Prostate gland (tissue), 2 donors: ENCODE data around the gene ERICH6B. TPM values are rescaled to one million over a fixed set of nuclear protein-coding genes. Genes with fewer than 3 reads are reported as not detected.

Experiments used
- DNase-seq: peaks from one replicate; pipeline ENCODE4 v3.0.0-alpha.2; 2019; ENCODE audit warnings: low spot score
- H3K27ac ChIP-seq, 2 donors: fragments of 200-600 bp; sonication (generic); 2 replicates each; pipeline ENCODE4 v1.5.1; 2017 to 2019
- H3K27me3 ChIP-seq: fragments of 200-600 bp; sonication (generic); replicated peaks from 2 replicates; pipeline ENCODE4 v1.5.1; 2019; ENCODE audit not compliant: insufficient read depth
- H3K36me3 ChIP-seq, 2 donors: fragments of 200-600 bp; sonication (generic); 1 replicate in 1 of 2; 2 replicates in 1 of 2; pipeline versions ENCODE4 v1.5.1 to v1.8.1; 2017 to 2019
- H3K4me1 ChIP-seq: fragments of 200-600 bp; sonication (generic); replicated peaks from 2 replicates; pipeline ENCODE4 v1.5.1; 2019
- H3K4me3 ChIP-seq, 2 donors: fragments of 200-600 bp; sonication (generic); 2 replicates each; pipeline ENCODE4 v1.5.1; 2017 to 2019
- H3K9me3 ChIP-seq: fragments of 200-600 bp; sonication (generic); 2 replicates; pipeline ENCODE4 v1.5.1; 2017
- CTCF ChIP-seq, 4 experiments: fragments of 200-600 bp in 2 of 4; fragments of 450-650 bp in 2 of 4; sonication (generic) in 2 of 4; IDR thresholded peaks; 1 replicate in 3 of 4; 2 replicates in 1 of 4; pipeline ENCODE4 v1.5.1; 2016 to 2019; ENCODE audit warnings: antibody characterized with exemption in 4 of 4, mild to moderate bottlenecking in 2 of 4, moderate library complexity in 2 of 4
- POLR2A ChIP-seq: fragments of 450-650 bp; IDR thresholded peaks from one replicate; pipeline ENCODE4 v1.6.1; 2016; ENCODE audit warnings: antibody characterized with exemption, mild to moderate bottlenecking
- POLR2AphosphoS5 ChIP-seq: sonication (generic); formaldehyde crosslinking; IDR thresholded peaks from one replicate; pipeline ENCODE4 v1.6.1; 2017; ENCODE audit warnings: antibody characterized with exemption
- WGBS: methylation state at CpG from one replicate; pipeline ENCODE4 v1.1.5; 2018; 5-methylcytosine and 5-hydroxymethylcytosine counted together
- intact Hi-C: fragments of 100-400 bp; cut with DNase I; formaldehyde crosslinking; loops from one replicate; pipeline ENCODE4 v1.14.2; 2022
- small RNA-seq, 2 donors: library from RNA; depleted of rRNA; stranded (forward); fragments of <200 nt; gene quantifications; one replicate each; pipeline ENCODE3, GENCODE V24; 2016
- total RNA-seq, 2 donors: library from RNA; depleted of rRNA; stranded (reverse); fragments of >200 nt; gene quantifications; one replicate each; pipeline ENCODE4 v1.1.0, GENCODE V29; 2016

Gene ERICH6B
- total RNA-seq, 2 donors from 2014 or later, result not detected

DNA sequence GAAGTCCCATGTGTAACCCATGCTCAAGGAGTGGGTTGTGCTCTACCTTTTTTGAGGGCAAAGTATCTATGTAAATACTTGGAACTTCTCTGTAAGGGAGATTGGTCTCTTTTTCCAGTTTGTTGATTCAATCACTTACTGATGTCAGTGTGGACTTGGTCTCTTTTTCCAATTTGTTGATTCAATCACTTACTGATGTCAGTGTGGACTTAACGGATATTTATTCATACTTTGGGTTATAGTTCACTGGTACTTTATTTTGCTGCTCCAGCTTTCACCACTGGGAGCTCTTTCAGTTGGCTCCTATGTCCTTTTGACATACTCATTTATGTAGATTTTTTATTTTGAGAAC, 114.4 kb downstream of the ERICH6B start:
- H3K9me3 ChIP-seq, result no peaks in the 10 kb centered on the region
- no peak overlapping the region for H3K4me3 ChIP-seq
- 93% methylated on average over 1 of the region's 1 CpG for WGBS
- peaks cover 4% of the 10 kb centered on the region for H3K4me1 ChIP-seq
- no peak overlapping the region for H3K27ac ChIP-seq
- H3K36me3 ChIP-seq, result peaks cover 0 to 19% of the 10 kb centered on the region in 2 donors
- intact Hi-C loops, result no loop called here
- H3K27me3 ChIP-seq, result no peaks in the 10 kb centered on the region
- no peak for TF ChIP-seq POLR2AphosphoS5
- DNase-seq, result no peak

DNA sequence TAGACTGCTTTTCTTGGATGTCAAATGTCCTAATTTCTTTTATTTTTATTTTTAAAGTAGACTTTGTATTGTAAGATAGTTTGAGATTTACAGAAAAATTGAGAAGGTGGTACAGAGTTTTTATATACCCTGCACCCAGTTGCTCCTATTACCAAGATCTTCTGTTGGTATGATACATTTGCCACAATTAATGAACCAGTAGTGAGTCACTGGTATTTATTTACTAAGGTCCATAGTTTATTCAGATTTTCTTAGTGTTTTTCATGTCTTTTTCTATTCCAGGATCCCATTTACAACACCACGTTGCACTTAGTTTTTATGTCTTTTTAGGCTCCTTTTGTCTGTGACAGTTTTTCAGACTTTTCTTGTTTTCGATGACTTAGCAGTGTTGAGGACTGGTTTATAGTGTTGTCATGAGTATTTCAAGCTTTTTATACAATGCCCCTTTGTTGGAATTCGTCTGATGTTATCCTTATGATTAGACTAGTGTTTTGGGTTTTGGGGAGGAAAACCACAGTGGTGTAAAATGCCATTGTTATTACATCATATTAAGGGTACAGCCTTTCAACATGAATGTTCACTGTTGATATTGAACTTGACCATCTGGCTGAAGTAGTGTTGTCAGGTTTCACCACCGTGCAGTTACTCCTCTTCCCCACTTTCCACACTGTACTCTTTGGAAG, 114.9 kb downstream of the ERICH6B start:
- intact Hi-C loops, result no loop called here
- no peak for TF ChIP-seq POLR2A
- TF ChIP-seq POLR2AphosphoS5, result no peak
- TF ChIP-seq CTCF (IDR thresholded peaks at IDR 0.05), result no peak
- no peak overlapping the region for H3K4me3 ChIP-seq
- peaks cover under 1 to 17% of the 10 kb centered on the region in 2 donors for H3K36me3 ChIP-seq
- no peaks in the 10 kb centered on the region for H3K27me3 ChIP-seq
- no peak overlapping the region for H3K27ac ChIP-seq
- H3K9me3 ChIP-seq, result no peaks in the 10 kb centered on the region
- 32% methylated on average over 4 of the region's 4 CpGs for WGBS
- H3K4me1 ChIP-seq, result peaks cover 4% of the 10 kb centered on the region
- DNase-seq, result no peak

- DNase-seq, result no peak
- Histone ChIP-seq H3K27ac (no peak overlapping the region), H3K4me1 (peaks cover 4% of the 10 kb centered on the region), H3K27me3 (no peaks in the 10 kb centered on the region), H3K9me3 (no peaks in the 10 kb centered on the region), H3K4me3 (no peak overlapping the region), H3K36me3 (peaks cover 3 to 4% of the 10 kb centered on the region in 2 donors)
- intact Hi-C loops, result no loop called here
- no peak for TF ChIP-seq POLR2AphosphoS5
- TF ChIP-seq POLR2A, result no peak
- TF ChIP-seq CTCF (IDR thresholded peaks at IDR 0.05), result no peak
- 79% methylated on average over 7 of the region's 7 CpGs for WGBS
These were observed 118.6 kb downstream of the ERICH6B start for GRCh38 chr13:45496942-45497341.

DNA sequence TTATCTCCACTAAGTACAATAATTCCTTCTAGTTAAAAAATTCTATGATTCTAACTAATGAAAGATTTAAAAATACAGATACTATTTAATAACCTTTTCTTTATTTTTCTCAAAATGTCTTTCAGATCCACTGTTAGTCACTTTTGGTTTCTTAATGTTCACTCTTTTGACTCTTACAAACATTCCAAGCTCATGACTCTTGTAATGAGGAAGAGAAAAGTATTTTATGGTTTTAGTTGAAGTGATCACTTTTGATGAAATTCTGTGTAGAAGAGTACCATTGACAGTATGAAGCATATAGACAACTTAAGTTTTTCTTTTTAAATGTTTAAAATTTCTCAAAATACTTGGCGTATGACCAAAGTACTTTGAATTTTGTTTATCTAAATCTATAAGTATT, 123.0 kb downstream of the ERICH6B start:
- TF ChIP-seq CTCF (IDR thresholded peaks at IDR 0.05) (no peak), POLR2A (no peak), POLR2AphosphoS5 (no peak)
- peaks cover 3 to 4% of the 10 kb centered on the region in 2 donors for H3K36me3 ChIP-seq
- H3K27ac ChIP-seq, result no peak overlapping the region
- 93% methylated on average over 1 of the region's 1 CpG for WGBS
- no peaks in the 10 kb centered on the region for H3K27me3 ChIP-seq
- no peak overlapping the region for H3K4me3 ChIP-seq
- no peaks in the 10 kb centered on the region for H3K9me3 ChIP-seq
- DNase-seq, result no peak
- H3K4me1 ChIP-seq, result no peaks in the 10 kb centered on the region
- intact Hi-C loops, result no loop called here

Small RNA genes lying within 50 kb of the gene (small RNA-seq; reads per million reads assigned to genes)
- gene RNA5SP27, result 0 reads per million in 2 donors
- 0 reads per million in 2 donors for gene TIMM9P3

Other genes with a start within 250 kb of the ERICH6B start
- 10 to 100 TPM; 12.6 to 14.2 TPM for gene SLC25A30, start 197.4 kb downstream of the ERICH6B start, total RNA-seq
- gene COG3, start 150.8 kb downstream of the ERICH6B start, total RNA-seq, result 10 to 100 TPM; 37.7 to 76.0 TPM
- gene CBY2, start 86.6 kb upstream of the ERICH6B start, total RNA-seq, result 1 to 10 TPM in 1 of 2 donors, not detected in 1; 3.4 TPM
- under 1 TPM in 1 of 2 donors, not detected in 1; 0.06 TPM for gene SIAH3, start 236.0 kb upstream of the ERICH6B start, total RNA-seq